NCI-H345 treated with DMSO at 0.1 percent for 48 hours (cell line): ENCODE measurements around the gene OSBPL8.

Experiments
- DNase-seq: peaks from one replicate; lab custom pipeline; 2025; ENCODE audit not compliant: unreplicated experiment; lab: John Stamatoyannopoulos, UW

The OSBPL8 gene

GRCh38 chr12:76312315-76312714 lies 247.3 kb downstream of the OSBPL8 start:
- DNase-seq = no peak

- no peak for DNase-seq
Measured at GRCh38 chr12:76311796-76312195, 247.8 kb downstream of the OSBPL8 start.

- no peak for DNase-seq
Measured at GRCh38 chr12:76310110-76310509, 249.5 kb downstream of the OSBPL8 start.

- DNase-seq = no peak
Measured at GRCh38 chr12:76308866-76309265, 250.7 kb downstream of the OSBPL8 start.

GRCh38 chr12:76307083-76307482 lies 252.5 kb downstream of the OSBPL8 start:
- DNase-seq = no peak

- DNase-seq = no peak
Measured at GRCh38 chr12:76303989-76304460, 255.5 kb downstream of the OSBPL8 start.

- no peak for DNase-seq
Measured at GRCh38 chr12:76303365-76303764, 256.2 kb downstream of the OSBPL8 start.
